NCI-H2081 treated with DMSO at 0.1 percent for 48 hours (cell line): Measurements from ENCODE around the gene TEPSIN.

ENCODE experiments used
- DNase-seq: peaks from one replicate; lab custom pipeline; 2025; lab: John Stamatoyannopoulos, UW

The TEPSIN gene

GRCh38 chr17:81270279-81270678 lies 31.4 kb upstream of the TEPSIN start:
- no peak for DNase-seq

- DNase-seq = no peak
Observed at GRCh38 chr17:81267390-81268067, 28.7 kb upstream of the TEPSIN start.

GRCh38 chr17:81265576-81265975 lies 26.7 kb upstream of the TEPSIN start:
- DNase-seq = no peak

GRCh38 chr17:81264640-81265039 lies 25.8 kb upstream of the TEPSIN start:
- DNase-seq = no peak

GRCh38 chr17:81263371-81264181 lies 24.7 kb upstream of the TEPSIN start:
- DNase-seq = no peak

GRCh38 chr17:81261582-81262336 lies 22.9 kb upstream of the TEPSIN start:
- no peak for DNase-seq

- no peak for DNase-seq
Observed at GRCh38 chr17:81261096-81261495, 22.2 kb upstream of the TEPSIN start.

- no peak for DNase-seq
Observed at GRCh38 chr17:81260641-81261040, 21.8 kb upstream of the TEPSIN start.

GRCh38 chr17:81260171-81260570 lies 21.3 kb upstream of the TEPSIN start:
- no peak for DNase-seq

- DNase-seq = no peak
Observed at GRCh38 chr17:81259058-81259605, 20.3 kb upstream of the TEPSIN start.

GRCh38 chr17:81258292-81258691 lies 19.4 kb upstream of the TEPSIN start:
- DNase-seq = no peak

- no peak for DNase-seq
Observed at GRCh38 chr17:81257533-81257932, 18.7 kb upstream of the TEPSIN start.

- DNase-seq = no peak
Observed at GRCh38 chr17:81256616-81257015, 17.8 kb upstream of the TEPSIN start.

GRCh38 chr17:81254955-81255717 lies 16.3 kb upstream of the TEPSIN start:
- DNase-seq = peak; percentile 82

- no peak for DNase-seq
Observed at GRCh38 chr17:81253358-81254131, 14.7 kb upstream of the TEPSIN start.

- no peak for DNase-seq
Observed at GRCh38 chr17:81252987-81253329, 14.1 kb upstream of the TEPSIN start.

- DNase-seq = no peak
Observed at GRCh38 chr17:81252326-81252986, 13.6 kb upstream of the TEPSIN start.

- peak; percentile 95 for DNase-seq
Observed at GRCh38 chr17:81251709-81252301, 12.9 kb upstream of the TEPSIN start.

GRCh38 chr17:81251094-81251708 lies 12.3 kb upstream of the TEPSIN start:
- DNase-seq = peak; percentile 93
